Omental fat pad (tissue), 4 donors: ENCODE results near the gene ZNF502. TPM values are rescaled to one million over a fixed set of nuclear protein-coding genes. Genes with fewer than 3 reads are reported as not detected.
"Not testable (repeated sequence)": the region's sequence is repeated elsewhere in the genome, so short reads cannot be mapped to it uniquely, and the experiment has no call there.

ENCODE experiments used
- ATAC-seq: fragments of 150-250 bp; one replicate; pipeline ENCODE4 v1.9.1; 2016; ENCODE audit warnings: mild to moderate bottlenecking, moderate library complexity; ENCODE audit not compliant: low FRiP score
- DNase-seq: peaks from one replicate; pipeline ENCODE4 v3.0.0-alpha.2; 2019; ENCODE audit warnings: low spot score
- total RNA-seq, 4 donors: library from RNA; depleted of rRNA; stranded (reverse); fragments of >200 nt; gene quantifications; one replicate each; pipeline ENCODE4 v1.1.0, GENCODE V29; 2016
- TF ChIP-seq, protein P1 (sequence below), 3 donors: fragments of 450-650 bp; IDR thresholded peaks; one replicate each; pipeline ENCODE4 v1.5.1; 2016 to 2017; ENCODE audit warnings: antibody characterized with exemption in 3 of 3, mild to moderate bottlenecking in 3 of 3, moderate library complexity in 2 of 3

Gene ZNF502
- 1 to 10 TPM; 3.3 to 7.3 (median 6.0) TPM for total RNA-seq

DNA sequence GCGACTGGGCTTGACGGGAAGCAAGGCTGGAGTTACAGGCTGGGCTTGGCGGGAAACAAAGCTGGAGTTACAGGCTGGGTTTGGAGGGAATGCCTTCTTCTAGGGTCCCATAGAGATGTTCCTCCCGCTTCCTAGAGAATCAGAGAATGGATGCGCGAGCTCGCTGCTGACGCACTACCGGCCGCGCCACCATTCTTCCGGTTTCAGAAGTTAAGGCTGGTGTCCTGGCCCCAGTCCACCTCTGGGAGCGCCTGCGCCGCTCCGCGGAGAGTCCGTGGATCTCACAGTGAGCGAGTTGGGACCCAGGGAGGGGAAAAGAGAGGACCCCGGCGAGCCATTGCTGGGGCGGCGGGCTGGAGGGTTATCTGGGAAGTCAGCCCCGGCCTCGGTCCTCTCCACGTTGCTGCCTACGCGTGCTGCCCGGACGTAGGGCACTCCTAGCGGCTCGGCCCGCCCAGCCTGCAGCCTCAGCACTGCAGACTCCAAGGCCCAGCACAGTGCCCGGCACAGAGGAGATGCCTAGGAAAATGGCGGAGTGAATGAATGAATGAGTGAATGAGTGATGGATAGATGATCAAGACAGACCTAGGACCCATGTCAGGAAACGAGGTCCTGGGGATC is at the start of gene ZNF502:
TSS of gene ZNF502 (plus strand) at position 206 of the 621 bp plus-strand sequence. CDS start 7,602 bp downstream, outside the sequence.
- DNase-seq = peak; percentile 64
- TF ChIP-seq, protein P1, sequence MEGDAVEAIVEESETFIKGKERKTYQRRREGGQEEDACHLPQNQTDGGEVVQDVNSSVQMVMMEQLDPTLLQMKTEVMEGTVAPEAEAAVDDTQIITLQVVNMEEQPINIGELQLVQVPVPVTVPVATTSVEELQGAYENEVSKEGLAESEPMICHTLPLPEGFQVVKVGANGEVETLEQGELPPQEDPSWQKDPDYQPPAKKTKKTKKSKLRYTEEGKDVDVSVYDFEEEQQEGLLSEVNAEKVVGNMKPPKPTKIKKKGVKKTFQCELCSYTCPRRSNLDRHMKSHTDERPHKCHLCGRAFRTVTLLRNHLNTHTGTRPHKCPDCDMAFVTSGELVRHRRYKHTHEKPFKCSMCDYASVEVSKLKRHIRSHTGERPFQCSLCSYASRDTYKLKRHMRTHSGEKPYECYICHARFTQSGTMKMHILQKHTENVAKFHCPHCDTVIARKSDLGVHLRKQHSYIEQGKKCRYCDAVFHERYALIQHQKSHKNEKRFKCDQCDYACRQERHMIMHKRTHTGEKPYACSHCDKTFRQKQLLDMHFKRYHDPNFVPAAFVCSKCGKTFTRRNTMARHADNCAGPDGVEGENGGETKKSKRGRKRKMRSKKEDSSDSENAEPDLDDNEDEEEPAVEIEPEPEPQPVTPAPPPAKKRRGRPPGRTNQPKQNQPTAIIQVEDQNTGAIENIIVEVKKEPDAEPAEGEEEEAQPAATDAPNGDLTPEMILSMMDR (IDR thresholded peaks at IDR 0.05) = peak in 1 of 3 donors; percentile 6
- ATAC-seq = peak; percentile 91

DNA sequence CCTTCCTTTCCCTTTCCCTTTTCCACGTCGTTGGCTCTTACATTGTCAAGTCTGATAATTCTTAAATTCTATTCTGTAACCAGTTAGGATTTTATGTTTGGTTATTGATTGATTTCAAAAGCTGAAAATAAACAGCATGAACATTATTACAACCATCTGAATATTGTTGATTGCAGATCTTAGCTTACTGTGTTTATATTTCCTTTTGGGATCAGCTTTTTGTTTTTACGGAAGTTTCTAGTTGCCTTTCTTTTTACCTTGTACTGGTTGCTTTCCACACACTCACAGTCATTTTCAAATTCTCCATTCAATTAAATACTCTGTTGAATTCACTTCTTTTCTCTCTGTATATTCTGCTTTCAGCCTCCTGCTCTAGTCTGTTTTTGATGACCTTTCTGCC is 47.3 kb upstream of the ZNF502 start:
- DNase-seq (no peak), ATAC-seq (no peak)
- TF ChIP-seq, protein P1 (IDR thresholded peaks at IDR 0.05) = no peak

DNA sequence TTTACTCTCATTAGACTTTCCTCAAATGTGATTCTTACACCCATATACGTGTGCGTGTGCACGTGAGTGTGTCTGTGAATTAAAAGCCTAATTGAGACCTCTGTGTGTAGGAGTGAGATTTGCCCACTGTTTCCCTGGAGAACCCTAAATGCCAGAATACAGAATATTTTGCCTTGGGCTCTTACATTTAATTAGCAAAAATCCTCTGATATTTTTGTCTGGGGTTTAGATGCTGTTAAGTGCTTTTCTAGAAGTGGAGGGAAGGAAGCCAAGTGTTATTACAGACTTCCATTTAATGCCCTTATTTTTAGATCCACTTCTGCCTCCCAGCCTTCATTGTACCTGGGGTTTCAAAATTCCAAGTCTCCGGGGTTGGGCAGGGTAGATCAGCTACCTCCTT is 46.1 kb upstream of the ZNF502 start:
- ATAC-seq (no peak), DNase-seq (no peak)
- TF ChIP-seq, protein P1 (IDR thresholded peaks at IDR 0.05) = no peak

DNA sequence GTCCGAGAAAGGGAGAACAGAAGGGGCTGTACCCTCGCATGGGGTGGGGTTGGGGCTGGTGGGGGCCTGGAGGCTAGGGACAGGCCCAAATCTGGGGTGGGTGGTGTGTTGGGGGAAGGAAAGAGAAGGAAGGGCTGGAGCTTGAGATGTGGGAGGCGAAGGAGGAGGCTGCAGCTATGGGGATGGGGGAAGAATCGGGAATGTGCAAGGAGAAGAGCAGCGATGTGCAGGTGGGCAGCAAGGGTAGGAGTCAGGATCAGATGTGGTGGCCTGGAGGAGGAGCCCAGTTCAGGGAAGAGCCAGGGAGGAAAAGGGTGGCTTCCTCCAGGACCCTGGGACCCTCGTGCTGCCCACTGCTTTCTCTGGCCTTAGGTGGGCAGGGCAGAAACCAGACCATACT is 42.7 kb upstream of the ZNF502 start:
- DNase-seq (no peak), ATAC-seq (no peak)
- TF ChIP-seq, protein P1 (IDR thresholded peaks at IDR 0.05) = no peak

DNA sequence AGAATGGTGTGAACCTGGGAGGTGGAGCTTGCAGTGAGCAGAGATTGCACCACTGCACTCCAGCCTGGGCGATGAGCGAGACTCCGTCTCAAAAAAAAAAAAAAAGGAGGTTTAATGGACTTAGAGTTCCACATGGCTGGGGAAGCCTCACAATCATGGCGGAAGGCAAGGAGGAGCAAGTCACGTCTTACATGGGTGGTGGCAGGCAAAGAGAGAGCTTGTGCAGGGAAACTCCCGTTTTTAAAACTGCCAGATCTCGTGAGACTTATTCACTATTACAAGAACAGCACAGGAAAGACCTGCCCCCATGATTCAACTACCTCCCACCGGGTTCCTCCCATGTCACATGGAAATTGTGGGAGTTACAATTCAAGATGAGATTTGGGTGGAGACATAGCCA is 39.0 kb upstream of the ZNF502 start:
- ATAC-seq, DNase-seq: not testable (repeated sequence)

DNA sequence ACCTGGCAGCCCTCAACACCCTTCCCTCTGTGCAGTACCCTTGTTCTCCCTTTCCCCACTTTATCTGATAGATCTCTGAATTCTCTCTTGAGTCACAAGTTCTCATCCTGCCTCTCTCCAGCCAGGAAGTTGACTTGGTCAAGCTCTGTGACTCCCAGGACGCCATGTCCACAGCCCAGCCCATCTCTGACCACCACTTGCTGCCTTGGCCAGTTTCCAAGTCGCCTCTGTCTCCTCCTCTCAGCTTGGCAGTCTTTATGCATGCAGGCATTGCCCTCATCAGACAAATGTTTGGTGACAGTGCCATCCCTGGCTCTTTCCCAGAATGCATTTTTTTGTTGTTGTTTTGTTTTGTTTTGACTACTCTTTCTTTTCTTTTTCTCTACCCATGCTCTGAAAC is 38.2 kb upstream of the ZNF502 start:
- TF ChIP-seq, protein P1 (IDR thresholded peaks at IDR 0.05) = no peak
- ATAC-seq (no peak), DNase-seq (no peak)

DNA sequence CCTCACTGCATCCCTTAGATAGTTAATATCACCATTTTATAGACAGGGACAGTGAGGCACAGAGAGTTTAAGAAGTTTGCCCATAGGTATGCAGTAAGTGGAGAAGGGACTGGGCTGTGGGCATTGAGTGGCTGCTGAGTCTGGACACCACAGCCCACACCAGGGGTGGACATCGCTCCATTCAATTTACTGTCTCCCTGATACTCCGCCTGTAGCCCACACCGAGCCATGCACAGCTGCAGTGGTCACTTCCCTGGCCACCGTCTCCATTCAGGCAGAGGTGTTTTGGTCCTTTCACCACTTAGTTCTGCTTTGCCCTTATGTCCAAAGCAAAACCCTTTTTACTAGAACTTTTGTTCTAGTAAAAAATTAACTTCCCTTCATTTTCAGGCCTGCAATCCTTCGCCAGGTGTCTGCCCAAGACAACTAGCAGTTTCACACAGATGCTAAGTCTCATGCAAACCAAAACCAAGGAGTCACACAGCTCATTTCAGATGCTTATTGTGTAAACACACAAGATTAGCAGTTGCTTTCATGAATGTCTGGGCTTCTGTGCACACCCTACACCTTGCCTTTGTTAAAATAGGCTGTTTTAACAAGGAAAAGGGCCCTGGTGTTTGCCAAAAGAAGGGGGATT is 33.9 kb upstream of the ZNF502 start:
- DNase-seq (no peak), ATAC-seq (no peak)
- TF ChIP-seq, protein P1 (IDR thresholded peaks at IDR 0.05) = no peak
